GM21390 (cell line): Measurements from ENCODE around the gene TOR1B.
"Not testable (repeated sequence)": the region's sequence is repeated elsewhere in the genome, so short reads cannot be mapped to it uniquely, and the experiment has no call there.

Experiments
- ATAC-seq: cut with Tn5 transposase; IDR thresholded peaks from one replicate; pipeline ENCODE4 v1.9.1; 2021; ENCODE audit not compliant: unreplicated experiment

TOR1B gene

DNA sequence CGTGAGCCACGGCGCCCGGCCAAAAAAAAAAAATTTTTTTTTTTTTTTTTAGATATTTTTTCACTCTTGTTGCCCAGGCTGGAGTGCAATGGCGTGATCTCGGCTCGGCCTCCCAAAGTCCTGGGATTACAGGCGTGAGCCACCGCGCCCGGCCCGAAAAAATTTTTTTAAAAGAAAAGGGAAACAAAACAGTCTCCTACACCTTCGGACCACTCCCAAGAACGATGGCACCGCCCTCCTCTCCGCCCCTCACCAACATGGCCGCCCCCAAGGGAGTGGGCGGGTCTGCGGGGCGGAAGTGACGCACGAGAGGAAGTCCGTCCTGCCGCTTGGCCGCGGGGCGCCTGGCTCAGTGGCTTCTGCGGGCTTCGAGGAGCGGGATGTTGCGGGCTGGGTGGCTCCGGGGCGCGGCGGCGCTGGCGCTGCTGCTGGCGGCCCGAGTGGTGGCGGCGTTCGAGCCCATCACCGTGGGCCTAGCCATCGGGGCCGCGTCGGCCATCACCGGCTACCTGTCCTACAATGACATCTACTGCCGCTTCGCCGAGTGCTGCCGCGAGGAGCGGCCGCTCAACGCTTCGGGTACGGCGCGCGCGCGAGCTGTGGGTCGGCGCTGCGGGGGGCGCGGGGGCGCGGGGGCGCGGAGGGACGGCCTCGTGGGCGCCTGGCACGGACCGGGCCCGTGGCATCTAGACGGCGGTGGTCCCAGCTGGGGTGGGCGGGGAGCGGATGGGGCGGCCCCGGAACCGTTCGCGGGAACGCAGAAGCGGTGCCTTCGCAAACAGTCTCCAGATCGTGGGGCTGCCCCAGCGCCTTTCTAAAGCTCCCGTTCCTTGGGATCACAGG is at the start of gene TOR1B:
TSS of gene TOR1B (plus strand) at position 352 of the 843 bp plus-strand sequence. CDS start at position 381, 29 bp downstream.
- ATAC-seq: peak; percentile 86

DNA sequence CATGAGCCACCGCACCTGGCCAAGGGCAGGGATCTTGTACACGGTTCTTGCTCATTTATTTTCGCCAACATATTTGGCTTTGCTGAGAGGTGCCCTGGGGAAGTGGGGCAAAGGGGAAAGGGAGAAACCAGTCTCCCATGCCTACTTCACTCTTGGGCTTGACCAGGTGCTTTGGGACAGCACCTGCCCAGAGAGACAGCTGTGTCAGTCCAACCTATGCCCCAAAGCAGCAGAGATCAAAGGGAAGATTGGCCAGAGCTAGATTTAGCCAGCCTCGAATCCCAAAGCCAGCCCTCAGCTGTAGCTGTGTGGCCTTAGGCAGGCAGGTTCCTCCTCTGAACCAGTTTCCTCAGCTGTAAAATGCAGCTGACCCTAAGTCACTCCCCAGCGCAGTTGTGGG is 47.8 kb upstream of the TOR1B start:
- ATAC-seq: no peak

GRCh38 chr9:129756191-129756590 is 46.8 kb upstream of the TOR1B start:
- no peak for ATAC-seq

- ATAC-seq: no peak
These were observed 45.9 kb upstream of the TOR1B start for GRCh38 chr9:129757045-129757444.

DNA sequence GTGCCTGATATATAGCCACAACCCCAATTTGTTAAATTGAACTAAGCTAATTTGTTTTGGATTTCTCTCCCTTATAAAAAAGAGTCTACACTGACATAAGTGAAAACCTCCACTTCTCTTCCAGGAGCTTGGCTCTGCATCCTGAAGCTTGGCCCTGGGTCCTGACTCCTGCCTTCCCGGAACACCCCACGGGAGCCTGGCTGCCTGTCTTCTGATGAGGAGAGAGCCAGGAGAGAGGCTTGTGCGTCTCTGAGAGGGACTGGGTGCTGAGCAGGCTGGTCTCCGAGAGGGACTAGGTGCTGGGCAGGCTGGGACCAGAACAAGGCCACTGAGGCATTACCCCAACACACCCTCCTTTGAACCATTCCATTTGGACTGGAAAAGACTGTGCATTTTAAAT is 43.7 kb upstream of the TOR1B start:
- no peak for ATAC-seq

DNA sequence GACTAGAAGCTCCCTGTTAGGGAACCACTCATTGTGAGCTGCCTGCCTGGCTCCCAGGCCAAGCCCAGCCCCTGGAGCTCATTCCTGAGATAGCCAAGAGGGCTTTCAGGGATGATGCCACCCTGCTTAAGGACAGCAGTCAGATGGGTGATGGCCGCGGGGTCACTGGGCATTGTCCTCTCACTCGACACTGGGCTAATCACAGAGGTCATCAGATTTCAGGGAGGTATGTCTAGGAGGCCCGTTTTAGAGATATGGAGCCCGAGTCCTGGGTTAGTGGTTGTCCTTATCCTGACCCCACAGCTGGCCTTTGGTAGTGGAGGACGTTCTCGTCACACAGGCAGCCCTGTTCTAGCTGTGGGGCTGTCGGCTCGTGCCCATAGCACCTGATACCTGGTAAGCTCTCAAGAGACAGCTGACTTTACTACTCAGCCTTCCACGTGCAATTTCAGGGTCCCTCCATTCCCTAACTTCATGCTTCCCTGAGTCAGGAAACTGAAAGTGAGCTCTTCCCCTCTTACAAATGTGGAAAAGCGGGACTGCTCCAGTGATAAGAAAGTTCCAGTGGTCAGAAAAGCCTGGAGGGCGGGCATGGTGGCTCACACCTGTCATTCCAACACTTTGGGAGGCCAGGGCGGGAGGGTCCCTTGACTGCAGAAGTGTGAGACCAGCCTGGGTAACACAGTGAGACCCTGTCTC is 43.0 kb upstream of the TOR1B start:
- ATAC-seq: no peak

DNA sequence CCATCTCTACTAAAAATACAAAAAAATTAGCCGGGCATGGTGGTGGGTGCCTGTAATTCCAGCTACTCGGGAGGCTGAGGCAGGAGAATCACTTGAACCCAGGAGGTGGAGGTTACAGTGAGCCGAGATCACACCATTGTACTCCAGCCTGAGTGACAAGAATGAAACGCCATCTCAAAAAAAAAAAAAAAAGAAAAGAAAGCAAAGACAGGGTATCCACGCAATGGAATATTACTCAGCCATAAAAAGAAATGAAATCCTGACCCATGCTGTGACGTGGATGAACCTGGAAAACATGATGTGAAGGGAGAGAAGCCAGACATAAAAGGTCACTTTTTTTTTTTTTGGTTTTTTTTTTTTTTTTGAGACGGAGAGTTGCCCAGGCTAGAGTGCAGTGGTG is 42.2 kb upstream of the TOR1B start:
- not testable (repeated sequence) for ATAC-seq

DNA sequence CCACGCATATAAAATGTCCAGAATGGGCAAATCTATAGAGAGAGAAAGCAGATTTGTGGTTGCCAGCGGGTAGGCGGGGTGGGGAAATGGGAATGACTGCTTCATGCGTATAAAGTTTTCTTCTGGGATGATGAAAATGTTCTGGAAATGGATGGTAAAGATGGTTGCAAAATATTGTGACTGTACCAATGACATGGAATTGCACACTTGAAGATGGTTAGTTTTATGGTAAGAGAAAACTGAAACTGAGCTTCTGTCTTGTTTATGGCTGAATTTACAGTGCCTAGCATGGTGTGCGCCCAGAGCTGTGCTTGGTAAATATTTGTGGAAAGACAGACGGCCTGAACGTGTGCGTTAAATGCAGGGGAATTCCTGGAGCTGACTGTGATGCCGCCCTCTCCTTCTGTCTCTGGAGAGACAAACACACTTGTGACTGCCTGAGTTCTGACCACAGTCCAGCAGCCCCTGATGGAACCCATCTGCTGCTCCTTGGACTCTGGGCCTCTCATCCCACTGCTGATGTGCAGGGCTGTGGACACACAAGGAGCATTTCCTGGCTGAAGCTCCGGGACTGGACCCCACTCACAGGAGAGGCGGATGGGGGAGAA is 41.6 kb upstream of the TOR1B start:
- ATAC-seq: no peak

GRCh38 chr9:129761901-129762369 is 41.0 kb upstream of the TOR1B start:
- ATAC-seq: no peak

DNA sequence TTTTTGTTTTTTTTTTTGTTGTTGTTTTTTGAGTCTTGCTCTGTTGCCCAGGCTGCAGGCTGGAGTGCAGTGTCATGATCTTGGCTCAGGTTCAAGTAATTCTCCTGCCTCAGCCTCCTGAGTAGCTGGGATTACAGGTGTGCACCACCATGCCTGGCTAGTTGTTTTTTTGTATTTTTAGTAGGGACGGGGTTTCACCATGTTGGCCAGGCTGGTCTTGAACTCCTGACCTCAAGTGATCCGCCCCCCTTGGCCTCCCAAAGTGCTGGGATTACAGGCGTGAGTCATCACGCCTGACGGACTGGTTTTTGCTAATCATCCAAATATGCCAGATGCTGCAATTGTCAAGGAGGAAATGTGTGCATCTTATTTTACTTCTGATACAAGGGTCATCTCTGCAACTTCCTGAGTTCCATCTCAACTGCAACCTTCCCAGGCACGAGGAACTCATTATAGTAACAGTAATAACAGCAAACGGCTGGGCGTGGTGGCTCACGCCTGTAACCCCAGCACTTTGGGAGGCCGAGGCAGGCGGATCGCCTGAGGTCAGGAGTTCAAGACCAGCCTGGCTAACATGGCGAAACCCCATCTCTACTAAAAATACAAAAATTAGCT is 40.5 kb upstream of the TOR1B start:
- ATAC-seq: not testable (repeated sequence)

DNA sequence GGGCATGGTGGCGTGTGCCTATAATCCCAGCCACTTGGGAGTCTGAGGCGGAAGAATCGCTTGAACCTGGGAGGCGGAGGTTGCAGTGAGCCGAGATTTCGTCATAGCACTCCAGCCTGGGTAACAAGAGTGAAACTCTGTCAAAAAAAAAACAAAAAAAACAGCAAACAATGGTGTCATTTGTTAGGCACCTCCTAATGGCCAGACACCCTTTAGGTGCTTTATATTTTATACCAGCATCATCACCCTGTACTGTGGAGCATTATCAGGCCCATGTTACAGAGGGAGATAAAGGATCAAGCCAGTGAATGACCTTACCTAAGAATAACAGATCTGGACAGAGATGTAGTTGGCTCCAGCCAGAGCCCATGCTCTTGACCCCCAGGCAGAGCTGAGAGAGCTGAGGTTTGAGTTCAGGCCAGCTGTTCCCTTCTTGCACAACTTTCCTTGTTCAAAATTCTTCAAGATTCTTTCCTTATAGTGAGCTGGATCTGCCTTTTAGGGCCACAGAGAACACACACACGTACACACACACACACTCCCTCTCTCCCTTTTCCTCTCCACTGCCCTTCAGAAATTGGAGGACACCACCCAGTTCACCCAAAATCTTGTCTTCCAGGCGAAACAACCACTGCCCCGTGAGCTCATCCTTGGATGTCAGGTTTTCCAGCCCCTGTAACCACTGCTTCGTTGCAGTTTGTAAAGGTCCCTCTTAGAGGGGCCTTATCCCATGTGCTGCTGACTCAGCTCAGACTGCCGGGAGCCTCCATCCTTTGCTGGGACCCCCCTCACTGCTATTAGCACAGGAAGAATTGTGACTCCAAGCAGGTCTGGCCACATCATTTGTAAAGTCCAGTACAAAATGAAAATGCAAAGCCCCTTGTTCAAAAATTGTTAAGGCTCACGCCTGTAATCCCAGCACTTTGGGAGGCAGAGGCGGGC is 39.7 kb upstream of the TOR1B start:
- ATAC-seq: no peak

DNA sequence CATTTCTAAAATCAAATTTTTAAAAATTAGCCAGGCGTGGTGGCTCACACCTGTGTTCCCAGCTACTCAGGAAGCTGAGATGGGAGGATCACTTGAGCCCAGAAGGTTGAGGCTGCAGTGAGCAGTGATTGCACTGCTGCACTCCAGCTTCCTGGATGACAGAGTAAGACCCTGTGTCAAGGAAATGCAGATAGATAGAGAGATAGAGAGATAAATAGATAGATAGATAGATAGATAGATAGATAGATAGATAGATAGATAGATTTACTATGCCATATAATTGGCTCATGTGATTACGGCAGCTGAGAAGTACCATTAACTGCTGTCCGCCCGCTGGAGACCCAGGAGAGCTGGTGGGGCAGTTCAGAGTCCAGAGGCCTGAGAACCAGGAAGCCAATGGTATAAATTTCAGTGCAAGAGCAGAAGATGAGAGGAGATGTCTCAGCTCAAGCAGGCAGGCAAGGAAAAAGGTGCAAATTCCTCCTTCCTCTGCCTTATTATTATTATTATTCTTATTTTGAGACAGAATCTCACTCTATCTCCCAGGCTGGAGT is 37.1 kb upstream of the TOR1B start:
- ATAC-seq: no peak

GRCh38 chr9:129768486-129768885 is 34.5 kb upstream of the TOR1B start:
- ATAC-seq: no peak

DNA sequence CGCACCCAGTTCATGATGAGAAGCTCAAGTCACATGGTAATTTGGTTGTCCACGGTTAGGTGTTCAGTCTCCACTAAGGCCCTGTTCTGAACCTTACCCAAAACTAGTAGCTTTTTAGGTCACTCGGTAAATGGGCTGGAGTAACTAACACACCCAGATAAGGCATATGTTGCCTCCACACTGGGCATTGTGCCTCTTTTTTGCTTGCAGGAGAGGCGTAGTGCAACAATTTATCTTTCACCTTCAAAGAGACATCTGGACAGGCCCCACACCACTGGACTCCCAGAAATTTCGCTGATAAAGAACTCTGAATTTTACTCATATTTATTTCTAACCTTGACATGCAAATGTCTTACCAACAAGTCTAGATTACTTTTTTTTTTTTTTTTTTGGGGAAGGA is 33.3 kb upstream of the TOR1B start:
- no peak for ATAC-seq

DNA sequence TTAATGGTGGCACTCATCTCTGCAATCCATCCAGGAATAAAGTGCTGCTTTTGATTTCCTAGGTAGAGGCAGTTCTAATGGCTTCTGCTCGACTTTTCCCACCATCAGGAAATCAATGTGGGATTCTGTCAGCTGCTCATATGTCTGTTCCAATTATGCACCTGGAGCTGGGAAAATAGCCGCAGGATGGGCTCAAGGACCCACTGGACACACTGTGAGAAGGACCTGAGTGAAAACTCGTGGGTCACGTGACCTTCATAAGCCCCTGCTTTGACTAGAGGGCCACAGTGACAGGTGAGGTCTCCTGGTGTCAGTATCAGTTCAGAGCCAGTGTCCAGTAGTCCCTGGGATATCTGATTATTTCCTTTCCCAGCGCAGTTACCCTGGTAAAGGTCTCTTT is 32.2 kb upstream of the TOR1B start:
- ATAC-seq: no peak

DNA sequence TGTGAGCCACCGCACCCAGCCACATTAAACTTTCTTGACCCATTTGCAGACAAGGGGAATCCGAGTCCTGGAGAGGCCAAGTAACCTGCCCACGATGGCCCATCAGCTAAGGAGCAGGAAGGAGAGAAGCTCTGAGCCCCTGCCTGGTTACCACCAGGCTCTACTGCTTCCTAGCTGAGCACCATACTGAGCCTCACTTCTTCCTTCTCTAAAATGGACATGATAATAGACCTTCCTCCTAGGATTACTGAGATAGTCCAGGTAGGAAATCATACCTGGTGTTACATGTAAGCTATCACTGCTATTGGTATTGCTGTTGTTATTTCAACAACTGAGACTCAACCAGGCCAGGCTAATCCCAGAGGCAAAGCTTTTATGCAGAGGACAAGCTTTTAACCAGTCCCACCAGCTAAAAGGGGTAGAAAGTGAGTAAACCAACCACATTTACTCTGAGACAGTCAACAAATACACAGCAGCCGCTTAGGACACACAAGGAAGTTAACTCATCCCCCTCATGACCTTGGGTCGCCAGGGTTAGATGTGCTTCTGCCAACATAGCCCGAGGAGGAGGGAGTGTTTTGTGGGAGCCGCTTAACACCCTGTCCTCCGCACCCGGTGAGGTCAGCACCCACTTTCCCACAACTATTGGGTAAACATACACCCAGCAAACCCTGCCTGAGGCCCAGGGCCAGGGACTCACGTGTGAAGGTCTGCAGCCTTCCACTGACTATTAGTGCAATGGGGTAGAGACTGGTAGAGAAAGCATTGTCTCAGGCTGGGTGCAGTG is 29.5 kb upstream of the TOR1B start:
- no peak for ATAC-seq

GRCh38 chr9:129774791-129775447 is 28.1 kb upstream of the TOR1B start:
- no peak for ATAC-seq

DNA sequence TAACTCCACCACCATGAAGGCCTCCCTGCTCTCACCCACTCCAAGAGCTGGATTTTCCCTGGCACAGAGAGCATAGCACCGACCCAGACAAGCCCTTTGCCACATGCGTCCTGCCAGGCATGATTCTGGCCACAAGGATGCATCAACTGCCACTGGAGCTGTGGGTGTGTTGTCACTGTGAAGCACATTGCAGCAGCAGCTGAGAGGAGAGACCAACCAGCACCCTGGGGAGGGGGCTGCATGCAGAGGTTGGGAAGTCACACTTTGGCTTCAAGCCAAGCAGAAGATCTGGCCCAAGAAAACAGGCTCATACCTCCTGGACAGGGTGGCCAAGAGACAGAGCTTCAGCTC is 27.6 kb upstream of the TOR1B start:
- no peak for ATAC-seq

DNA sequence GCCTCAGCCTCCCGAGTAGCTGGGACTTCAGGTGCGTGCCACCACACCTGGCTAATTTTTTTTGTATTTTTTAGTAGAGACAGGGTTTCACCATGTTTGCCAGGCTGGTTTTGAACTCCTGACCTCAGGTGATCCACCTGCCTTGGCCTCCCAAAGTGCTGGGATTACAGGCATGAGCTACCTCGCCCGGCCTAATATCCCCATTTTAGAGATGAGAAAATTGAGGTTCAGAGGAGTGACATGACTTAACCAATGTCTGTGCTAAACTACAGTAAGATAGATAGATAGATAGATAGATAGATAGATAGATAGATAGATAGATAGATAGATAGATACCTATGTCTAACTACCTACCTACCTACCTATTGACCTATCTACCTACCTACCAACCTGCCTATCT is 26.9 kb upstream of the TOR1B start:
- not testable (repeated sequence) for ATAC-seq
